Endothelial cell of umbilical vein (primary cell): Measurements from ENCODE around the gene BLOC1S1.

ENCODE experiments used
- EZH2 ChIP-seq: IDR thresholded peaks from 2 replicates; pipeline ENCODE4 v1.6.1; 2012; ENCODE audit warnings: borderline replicate concordance, low read depth, mild to moderate bottlenecking, moderate library complexity, low read length, inconsistent platforms; ENCODE audit not compliant: severe bottlenecking
- FOS ChIP-seq: IDR thresholded peaks from 2 replicates; pipeline ENCODE4 v1.6.1; 2011; ENCODE audit warnings: mild to moderate bottlenecking, low read length, moderate library complexity, borderline replicate concordance; ENCODE audit not compliant: insufficient read depth
- JUN ChIP-seq: IDR thresholded peaks from 2 replicates; pipeline ENCODE4 v1.6.1; 2011; ENCODE audit warnings: borderline replicate concordance, low read depth; ENCODE audit not compliant: insufficient read length, insufficient read depth
- POLR2A ChIP-seq: IDR thresholded peaks from 2 replicates; pipeline ENCODE4 v1.6.1; 2012; ENCODE audit warnings: low read depth, mild to moderate bottlenecking, control low read depth, low read length
- POLR2AphosphoS5 ChIP-seq: IDR thresholded peaks from 2 replicates; pipeline ENCODE4 v1.6.1; 2012; ENCODE audit warnings: low read depth, mild to moderate bottlenecking, control low read depth, low read length, moderate library complexity; ENCODE audit not compliant: insufficient read depth
- TF ChIP-seq, protein P1 (sequence below), 2 donors: IDR thresholded peaks; 1 replicate in 1 of 2; 2 replicates in 1 of 2; pipeline ENCODE4 v1.5.1; 2011; ENCODE audit warnings: low read length in 2 of 2, mild to moderate bottlenecking in 2 of 2, moderate library complexity in 2 of 2, control low read depth in 1 of 2, inconsistent platforms in 1 of 2, low read depth in 1 of 2; ENCODE audit not compliant: insufficient read depth in 1 of 2; ENCODE audit errors: extremely low read depth in 1 of 2

DNA sequence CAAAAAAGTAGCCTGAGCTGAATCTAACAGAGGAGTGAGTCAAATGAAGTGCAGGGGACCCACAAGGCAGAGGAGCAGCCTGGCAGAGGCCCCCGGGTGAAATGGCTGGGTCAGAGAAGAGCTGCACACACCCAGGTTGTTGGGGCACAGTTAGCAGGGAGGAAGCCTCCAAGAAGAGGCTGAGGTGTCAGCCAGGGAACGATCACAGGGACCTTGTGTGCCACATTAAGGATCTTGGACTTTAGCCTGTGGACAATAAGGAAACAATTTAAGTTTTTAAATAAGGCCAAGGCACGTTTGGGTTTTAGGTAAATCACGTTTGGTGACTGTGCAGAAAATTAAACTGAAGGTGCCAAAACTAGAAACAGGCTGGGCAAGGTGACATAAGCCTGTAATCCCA, 44.1 kb upstream of the BLOC1S1 start:
- TF ChIP-seq, protein P1, sequence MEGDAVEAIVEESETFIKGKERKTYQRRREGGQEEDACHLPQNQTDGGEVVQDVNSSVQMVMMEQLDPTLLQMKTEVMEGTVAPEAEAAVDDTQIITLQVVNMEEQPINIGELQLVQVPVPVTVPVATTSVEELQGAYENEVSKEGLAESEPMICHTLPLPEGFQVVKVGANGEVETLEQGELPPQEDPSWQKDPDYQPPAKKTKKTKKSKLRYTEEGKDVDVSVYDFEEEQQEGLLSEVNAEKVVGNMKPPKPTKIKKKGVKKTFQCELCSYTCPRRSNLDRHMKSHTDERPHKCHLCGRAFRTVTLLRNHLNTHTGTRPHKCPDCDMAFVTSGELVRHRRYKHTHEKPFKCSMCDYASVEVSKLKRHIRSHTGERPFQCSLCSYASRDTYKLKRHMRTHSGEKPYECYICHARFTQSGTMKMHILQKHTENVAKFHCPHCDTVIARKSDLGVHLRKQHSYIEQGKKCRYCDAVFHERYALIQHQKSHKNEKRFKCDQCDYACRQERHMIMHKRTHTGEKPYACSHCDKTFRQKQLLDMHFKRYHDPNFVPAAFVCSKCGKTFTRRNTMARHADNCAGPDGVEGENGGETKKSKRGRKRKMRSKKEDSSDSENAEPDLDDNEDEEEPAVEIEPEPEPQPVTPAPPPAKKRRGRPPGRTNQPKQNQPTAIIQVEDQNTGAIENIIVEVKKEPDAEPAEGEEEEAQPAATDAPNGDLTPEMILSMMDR (IDR thresholded peaks at IDR 0.05; ENCODE audit: extremely low read depth in 1 of 2, insufficient read depth in 1 of 2, low read depth in 1 of 2, low read length in 2 of 2), result no peak
- no peak for TF ChIP-seq POLR2A
- TF ChIP-seq JUN, result no peak
- no peak for TF ChIP-seq POLR2AphosphoS5
- TF ChIP-seq FOS, result no peak
- no peak for TF ChIP-seq EZH2
